Activated CD4-positive, CD25-positive, alpha-beta regulatory T cell (primary cell): ENCODE data around the gene TUBGCP3.

Experiments
- DNase-seq, 4 experiments: peaks; one replicate each; lab custom pipeline; 2025; lab: John Stamatoyannopoulos, UW

TUBGCP3 gene

DNA sequence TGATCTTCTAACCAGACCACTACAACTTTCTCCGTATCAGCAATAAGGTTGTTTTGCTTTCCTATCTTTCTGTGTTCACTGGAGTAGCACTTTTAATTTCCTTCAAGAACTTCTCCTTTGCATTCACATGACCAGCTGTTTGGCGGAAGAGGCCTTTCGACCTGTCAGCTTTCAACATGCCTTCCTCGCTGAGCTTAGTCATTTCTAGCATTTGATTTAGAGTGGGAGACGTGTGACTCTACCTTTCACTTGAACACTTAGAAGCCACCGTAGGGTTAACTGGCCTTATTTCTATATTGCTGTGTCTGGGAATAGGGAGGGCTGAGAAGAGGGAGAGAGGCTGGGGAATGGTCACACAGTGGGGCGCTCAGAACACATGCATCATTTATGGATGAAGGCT lies 104.7 kb downstream of the TUBGCP3 start:
- DNase-seq = no peak

DNA sequence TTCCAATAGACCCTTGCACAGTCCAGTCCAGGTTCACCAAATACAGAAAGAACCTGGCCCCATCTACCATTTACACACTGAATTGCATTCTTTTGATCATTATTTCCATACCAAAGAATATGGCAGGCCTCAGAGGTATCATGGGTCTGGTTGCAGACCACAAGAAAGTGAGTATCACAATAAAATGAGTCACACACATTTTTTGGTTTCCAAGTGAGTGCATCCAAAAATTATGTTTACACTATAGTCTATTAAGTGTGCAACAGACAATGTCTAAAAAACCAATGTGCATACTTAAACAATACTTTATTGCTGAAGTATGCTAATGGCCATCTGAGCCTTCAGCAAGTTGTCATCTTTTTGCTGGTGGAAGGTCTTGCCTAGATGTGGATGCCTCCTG lies 106.5 kb downstream of the TUBGCP3 start:
- no peak for DNase-seq

DNA sequence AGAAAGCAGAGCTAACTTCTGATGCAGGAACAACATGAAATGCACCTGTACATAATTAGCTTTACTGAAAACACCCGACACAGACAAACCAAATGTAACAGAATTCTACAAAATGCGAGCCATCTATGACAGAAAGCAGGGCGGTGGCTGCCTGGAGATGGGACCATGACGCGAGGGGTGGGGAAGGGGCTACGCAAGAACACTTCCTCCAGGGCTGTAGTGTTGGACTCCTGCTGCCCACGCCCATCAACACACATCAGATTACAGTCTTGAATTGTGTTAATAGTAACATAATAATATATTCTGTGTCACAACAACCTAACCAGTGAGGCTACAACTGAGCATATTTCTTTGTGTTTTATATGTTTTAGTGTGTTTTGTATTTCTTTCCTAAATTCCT lies 108.6 kb downstream of the TUBGCP3 start:
- no peak for DNase-seq

DNA sequence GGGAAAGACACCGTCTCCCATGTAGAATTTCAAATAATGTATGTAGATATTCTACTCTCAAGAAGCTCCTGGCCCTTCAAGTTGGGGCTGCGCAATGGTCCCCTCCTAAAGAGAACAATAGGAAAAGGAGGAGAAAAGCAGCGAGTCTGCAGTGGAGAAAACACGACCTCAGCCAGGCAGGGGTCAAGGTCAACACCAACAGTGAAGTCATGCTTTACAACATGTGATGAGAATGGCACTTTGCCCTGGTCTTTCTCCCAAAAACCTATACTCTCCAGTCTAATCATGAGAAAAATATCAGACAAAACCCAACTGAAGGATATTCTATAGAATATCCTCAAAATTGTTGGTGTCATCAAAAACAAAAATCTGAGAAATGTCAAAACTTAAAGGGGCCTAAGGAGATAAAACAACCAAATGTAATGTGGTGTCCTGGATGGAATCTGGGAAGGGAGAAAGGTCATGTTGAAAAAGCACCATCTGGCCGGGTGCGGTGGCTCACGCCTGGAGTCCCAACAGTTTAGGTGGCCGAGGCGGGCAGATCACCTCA lies 110.8 kb downstream of the TUBGCP3 start:
- no peak for DNase-seq

DNA sequence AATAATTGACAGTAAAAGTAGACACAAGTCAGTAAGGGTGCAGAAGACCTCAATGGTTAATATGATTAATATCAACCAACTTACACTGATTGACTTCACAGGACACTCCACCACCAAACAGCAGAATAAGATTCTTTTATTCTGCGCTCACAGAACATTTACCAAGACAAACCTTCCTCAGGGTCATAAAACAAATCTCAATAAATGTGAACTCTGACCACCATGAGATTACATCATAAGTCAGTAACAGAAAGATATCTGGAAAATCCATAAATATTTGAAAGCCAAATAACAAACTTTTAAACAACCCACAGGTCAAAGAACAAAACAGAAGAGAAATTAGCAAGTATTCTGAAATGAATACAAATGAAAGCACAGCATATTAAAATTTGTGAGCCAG lies 112.1 kb downstream of the TUBGCP3 start:
- DNase-seq = no peak

DNA sequence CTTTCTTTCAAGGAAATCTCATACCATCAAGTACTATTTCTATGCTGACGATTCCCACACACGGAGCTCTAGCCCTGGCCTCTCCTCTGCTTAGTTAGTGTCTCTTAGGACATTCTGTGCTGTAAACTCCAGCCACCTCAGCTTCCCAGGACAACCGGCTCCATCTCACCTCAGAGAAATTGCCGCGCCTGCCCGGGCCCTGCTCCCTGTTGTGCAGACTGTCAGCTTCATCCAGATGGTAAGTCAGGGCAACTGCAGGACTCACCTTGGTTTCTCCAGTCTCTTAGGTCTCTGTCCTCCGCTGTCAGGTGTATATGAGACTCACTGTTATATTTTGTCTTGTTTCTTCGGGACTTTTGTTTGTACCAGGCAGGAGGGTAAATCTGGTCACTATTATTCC lies 113.1 kb downstream of the TUBGCP3 start:
- DNase-seq = no peak

DNA sequence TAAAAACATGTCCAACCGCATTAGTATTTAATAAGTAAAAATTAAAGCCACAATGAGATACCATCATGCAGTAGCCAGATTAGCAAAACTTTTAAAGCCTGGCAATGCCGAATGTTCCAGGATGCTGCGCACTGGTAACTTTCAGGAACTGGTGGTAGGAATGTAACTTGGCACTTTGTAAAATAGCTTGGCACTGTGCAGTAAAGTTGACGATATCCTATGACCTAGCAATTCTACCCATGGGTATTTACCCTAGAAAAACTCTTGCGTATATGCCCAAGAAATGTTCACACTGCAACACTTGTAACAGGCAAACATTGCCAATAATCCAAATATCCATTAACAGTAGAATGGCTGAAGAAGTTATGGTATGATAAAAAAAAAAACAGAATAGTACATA lies 114.1 kb downstream of the TUBGCP3 start:
- DNase-seq = no peak

DNA sequence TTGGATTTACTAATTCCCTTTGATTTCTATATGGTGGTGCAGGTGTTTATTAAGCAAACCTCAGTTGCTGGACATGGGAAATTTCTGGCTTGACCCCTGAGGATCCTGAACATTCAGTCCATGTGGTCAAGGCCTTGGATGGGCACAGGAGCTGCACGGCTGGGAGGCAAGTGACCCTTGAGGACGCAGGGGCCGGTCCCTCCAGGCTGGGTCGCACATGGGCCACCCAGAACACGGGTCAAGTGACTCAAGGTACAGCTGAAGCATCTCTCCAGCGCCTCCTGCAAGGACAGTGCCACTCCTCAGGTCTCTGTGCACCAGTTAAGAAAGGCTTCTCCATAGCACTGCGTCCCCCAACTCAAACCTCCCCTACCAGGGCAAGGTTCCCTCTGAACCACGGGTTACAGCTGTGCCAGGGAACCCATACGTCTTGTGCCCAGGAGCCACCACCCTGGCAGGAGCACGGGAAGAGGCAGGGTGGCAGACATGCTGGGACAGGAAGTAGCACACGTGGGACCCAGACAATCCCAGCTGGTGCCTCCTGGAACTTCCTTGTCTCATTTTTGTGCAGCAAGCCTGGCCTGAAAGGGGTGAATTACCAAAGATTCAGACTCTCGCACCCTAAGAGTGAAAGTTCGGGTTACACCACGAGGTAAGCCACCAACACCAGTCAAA lies 118.7 kb downstream of the TUBGCP3 start:
- no peak for DNase-seq

DNA sequence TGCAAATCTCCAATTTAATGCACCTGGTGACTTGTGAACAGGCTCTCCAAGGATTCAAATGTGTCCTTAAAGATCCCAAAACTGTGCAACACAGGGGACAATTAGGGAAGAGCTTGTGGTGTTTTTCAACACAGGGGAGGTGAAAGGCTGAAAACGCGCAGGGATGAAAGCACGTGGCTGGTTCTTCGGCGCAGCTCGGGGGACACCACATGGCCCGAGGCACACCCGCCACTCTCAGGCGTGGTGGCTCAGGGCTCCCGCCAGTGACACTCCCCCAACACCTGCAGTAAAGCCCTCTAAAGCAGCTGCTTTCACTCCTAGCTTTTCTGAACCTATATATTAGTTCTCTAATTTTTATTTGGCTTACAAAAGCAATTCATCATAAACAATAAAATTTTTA lies 119.9 kb downstream of the TUBGCP3 start:
- DNase-seq = no peak

DNA sequence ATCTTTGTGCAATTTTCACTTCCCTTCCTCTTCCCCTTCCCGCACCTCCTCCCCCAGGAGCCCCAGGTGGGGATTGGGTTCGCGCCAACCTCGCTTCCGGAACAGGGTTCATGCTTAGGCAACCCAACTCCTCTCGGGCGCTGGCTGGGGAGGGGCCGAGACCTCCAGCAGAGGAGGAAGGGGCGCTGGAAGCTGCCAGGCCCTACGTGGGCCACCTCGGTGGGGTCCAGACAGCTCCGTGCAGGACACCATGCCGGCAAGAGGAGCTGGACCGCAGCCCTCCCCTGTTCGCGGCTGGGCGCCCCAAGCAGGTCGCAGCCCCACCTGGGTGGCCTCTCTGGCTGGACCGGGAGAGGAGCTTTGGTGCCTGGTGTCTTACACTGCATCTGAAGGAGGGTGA lies 120.7 kb downstream of the TUBGCP3 start:
- no peak for DNase-seq

DNA sequence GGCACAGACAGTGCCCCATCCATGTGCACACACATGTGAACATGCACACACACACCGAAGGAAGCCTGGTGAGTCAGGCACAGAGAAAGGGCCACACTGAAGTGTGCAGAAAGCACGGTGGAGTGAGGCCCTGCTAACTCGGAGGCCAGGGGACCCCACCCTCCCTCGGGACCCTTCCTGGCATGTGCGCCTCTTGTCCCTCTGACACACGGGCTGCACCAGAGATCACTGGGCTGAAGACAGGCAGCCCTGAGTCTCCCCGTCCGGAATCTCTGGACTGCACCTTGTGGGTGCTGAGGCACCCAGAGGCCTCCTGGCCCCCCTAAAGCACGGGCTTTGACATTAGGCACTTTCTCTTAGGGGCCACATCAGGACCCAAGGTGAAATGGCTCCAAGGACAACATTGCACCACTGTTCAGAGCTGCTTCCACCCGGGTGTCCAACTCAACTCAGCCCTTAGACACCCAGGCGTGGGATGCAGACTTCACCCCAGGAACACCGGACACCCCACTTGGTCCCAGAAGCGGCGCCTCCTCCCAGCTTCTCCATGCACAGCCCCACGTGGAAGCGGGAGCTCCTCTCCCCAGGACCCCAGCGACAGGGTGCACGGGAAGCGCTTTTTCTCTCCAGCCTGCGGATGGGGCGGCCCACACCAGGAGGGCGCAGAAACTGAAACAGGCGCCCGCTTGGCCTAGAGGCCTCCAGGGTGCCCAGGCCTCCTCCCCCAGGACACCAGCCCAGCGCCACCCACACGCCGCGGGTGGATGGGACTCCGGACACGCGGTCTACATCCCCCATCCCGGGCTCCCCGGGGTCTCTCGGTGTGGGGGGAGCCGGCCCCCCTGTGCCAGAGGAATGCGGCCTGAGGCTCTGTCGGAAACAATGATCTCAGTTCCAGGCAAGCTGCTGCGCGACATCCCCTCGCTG lies 121.6 kb downstream of the TUBGCP3 start:
- no peak for DNase-seq

DNA sequence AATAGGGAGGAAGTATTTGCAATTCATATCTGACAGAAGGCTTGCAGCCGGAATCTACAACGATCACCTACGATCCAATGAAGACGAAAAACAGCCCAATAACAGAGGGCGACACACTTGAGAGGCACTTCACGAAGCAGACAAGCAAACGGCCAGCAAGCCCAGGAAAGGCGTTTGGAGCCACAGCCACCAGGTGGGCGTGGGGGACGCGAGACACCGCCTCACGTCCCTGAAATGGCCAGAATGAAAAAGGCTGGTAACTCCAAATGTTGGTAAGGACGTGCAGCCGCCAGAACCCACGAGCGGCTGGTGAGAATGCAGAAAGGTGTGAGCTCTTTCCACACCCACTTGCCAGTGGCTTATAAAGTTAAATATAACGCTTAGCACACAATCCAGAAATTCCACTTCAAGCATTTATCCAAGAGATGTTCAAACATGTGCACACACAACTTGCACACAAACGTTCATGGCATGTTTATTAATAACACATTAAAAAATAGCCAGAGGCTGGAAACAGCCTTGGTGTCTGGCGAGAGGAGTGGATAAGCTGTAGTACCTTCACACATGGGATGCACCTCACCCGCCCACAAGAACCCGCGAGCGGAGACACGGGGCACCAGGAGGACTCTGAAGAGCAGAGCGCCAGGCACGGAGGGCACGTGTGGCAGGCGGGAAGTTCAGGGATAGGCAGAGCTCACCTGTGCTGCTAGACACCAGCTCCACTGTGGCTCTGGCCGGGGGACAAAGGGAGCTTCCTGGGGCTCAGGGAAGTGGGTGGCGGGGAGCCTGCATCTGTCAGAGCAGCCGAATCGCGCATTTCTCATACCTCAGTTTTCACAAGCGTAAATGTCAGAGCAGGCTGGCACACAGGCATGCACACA lies 122.5 kb downstream of the TUBGCP3 start:
- DNase-seq = no peak

DNA sequence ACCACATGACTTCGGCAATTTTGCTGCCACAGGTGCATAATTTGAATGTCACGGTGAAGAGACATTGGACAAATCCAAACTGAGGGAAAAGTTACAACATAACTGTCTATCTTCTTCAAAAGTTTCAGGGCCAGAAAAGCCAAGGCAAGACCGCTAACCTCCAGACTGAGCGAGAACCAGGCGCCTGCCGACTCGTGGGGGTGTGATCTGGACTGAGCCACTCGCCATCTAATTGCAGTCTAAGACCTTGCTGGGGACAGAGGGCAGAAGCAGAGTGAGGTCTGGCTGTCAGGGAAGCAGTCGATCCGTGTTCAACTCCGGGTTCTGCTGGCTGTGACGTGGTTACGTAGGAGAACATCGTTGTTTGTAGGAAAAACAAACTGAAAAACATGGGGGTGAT lies 123.2 kb downstream of the TUBGCP3 start:
- DNase-seq = no peak

DNA sequence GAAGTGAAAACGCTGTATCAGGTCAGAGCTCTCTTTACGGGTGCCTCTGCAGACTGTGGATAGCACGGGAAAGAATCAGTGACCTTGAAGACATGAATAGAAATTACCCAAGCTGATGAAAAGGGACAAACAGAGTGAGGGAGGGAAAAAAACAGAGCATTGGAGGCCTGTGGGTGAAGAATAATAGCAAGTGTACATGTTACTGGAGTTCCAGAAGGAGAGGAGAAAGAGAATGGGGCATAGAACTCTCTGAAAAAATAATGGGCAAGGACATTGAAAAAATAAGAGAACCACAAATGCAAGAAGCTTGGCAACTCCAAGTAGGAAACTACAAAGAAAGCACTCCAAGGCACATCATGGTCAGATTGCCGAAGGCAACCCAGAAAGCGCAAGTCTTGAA lies 125.5 kb downstream of the TUBGCP3 start:
- no peak for DNase-seq

DNA sequence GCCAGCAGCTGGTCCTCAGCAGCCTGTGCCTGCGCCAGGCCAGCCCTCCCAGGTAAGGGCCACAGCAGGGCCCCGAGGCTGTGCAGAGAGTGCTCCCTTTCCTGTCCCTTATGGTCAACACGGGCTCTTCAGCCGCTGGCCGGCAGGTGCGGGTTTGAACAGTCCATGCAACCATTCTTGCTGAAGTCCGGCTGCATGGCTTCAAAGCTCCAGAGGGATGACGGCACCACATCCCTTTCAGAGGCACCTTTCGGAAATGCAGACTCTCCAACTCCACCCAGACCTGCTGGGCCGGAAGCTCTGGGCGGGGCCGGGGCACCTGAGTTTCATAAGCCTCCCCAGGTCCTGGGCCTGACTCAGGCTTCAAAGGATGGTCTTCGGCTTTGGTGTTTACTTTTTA lies 130.5 kb downstream of the TUBGCP3 start:
- no peak for DNase-seq

DNA sequence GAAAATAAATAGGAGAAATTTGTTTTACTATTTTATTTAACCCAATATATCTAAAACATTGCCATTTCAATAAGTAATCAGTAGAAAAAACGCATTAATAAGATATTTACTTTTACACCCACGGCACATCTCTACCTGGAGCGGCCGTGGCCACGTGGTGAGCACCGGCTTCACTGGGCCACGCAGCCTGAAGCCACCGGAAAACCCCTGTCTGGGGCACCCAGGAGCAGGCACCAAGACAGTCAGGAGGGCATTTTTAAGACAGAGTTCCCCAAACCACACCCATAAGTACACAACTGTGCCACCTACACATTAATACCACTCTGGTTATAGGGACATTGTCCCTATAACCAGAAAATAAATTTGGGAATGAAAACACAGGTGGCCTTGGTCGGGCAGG lies 130.9 kb downstream of the TUBGCP3 start:
- DNase-seq = no peak

DNA sequence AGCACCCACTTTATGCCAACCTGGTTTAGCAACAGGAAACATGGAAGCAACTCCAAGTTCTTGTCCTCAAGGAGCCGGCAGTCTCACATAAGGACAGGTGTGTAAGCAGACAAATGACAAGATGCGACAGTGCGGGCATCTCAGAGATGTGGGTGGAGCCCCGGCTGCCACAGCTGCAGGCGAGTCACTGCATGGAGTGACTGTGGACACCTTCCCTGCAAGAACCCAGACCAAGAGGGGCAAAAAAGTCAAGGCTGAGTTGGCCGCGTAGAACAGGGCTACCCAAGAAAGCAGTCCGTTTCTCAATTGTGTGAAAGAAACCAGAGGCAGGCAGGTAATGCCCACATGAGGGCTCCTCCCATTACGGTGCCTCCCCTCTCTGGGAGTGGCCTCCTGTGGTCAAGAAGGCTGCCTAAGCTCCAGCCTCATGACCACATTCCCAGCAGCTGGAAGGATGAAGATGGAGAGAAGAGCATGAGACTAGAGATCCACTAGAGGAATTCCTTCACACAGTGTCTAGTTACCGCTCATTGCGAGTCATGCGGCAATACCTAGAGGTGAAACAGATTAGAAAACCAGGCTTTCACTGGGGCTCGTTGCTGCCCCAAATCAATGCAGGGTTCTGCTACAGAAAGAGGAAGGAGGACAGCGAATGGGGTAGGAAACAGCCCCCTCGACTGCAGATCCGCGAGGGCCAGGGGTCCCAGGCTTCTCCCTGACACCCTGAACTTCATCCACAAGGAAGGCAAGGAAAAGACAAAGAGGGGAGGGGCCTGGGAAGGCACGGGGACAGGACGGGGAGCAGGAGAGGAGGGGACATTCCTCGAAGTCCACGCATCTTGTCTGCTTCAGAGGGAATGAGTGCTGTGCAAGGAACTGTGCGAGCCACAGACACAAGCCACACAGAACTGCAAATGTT lies 131.6 kb downstream of the TUBGCP3 start:
- DNase-seq = no peak

DNA sequence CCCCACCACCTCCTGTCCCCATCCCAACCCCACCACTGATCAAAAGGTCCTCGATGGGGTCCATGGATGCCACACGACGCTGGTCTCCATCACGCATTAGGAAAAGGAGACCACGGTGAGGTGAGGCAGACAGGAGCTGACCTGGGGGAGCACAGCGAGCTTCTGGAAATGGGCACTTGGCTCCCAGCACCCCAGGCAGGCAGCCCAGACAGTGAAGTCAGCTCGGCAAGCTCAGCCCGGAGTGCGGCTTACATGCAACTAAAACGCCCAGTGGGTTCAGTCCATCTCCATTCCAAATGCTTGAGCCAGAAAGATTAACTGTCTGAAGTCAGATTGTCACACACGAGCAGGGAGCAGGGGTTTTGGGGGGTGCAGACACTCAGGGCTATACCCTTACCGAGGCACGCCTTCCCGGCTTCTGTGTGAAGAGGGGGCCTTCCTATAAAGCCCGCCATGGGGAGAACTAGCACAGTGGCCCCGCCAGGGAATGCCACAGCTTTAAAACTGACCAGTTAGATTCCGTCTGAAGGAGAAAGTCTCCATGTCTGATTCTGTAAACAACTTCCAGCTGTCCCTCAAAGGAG lies 132.4 kb downstream of the TUBGCP3 start:
- no peak for DNase-seq

DNA sequence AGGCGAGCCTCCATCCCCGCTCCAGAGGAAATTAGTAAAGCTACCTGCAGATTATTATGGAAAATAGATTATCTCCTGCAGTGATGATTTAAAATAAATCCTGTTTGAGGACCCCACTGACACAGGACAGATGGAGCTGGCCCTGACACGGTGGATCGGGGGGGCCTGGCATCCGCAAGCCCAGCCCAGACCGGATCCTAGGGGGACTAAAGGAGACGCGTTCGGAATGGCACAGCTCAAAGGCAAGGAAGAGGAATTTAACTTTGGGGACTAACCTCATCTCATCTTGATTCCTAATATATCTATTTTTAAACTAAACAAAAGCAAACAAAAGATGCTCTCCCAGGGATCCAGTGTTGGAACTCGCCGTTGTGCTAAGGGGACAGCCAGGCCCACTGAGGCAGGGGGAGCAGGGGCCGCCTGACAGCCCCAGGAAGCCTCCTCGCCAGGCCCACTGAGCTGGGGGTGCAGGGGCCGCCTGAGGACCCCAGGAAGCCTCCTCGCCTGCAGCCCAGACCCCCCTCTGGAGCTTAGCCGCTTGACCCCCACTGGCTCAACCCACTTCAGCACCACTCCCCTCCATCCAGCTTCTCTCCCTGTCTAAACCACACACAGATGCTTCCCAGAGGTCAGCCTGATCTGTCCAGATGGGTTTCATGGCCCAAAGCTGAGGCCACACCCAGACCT lies 133.2 kb downstream of the TUBGCP3 start:
- DNase-seq = no peak
